Stimulated activated CD8-positive, alpha-beta memory T cell treated with anti-CD3 and anti-CD28 coated beads, Interleukin-15, amount 100 ng/mL, for 48 hours (primary cell): ENCODE data around the gene TRPM2.
"Not testable (repeated sequence)": the region's sequence is repeated elsewhere in the genome, so short reads cannot be mapped to it uniquely, and the experiment has no call there.

Experiments
- DNase-seq, 2 donors: peaks; one replicate each; pipeline ENCODE4 v3.0.0-alpha.2; 2020; ENCODE audit warnings: low read depth in 2 of 2

Gene TRPM2

GRCh38 chr21:44354775-44355771 lies 1.7 kb downstream of the TRPM2 start:
- no peak for DNase-seq

DNA sequence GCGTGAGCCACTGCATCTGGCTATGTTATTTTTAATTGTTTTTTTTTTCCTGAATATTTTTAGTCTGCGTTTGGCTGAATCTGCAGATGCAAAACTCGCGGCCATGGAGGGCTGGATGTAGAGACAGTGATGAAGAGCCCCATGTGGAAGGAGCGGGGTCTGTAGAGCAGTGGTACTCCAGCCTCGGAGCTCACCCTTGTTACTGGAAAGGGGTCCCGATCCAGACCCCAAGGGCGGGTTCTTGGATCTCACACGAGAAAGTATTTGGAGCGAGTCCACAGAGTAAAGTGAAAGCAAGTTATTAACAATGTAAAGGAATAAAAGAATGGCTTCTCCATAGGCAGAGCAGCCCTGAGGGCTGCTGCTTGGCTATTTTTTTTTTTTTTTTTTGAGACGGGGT lies 2.7 kb downstream of the TRPM2 start:
- no peak for DNase-seq

DNA sequence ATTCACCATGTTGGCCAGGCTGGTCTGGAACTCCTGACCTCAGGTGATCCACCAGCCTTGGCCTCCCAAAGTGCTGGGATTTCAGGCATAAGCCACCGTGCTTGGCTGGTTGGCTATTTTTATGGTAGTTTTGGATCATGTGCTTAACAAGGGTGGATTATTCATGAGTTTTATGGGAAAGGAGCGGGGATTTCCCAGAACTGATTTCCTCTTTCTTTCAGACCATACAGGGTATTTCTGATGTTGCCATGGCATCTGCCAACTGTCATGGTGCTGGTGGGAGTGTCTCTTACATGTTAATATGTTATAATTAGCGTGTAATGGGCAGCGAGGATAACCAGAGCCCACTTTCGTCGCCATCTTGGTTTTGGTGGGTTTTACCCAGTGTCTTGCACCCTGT lies 3.2 kb downstream of the TRPM2 start:
- no peak for DNase-seq

DNA sequence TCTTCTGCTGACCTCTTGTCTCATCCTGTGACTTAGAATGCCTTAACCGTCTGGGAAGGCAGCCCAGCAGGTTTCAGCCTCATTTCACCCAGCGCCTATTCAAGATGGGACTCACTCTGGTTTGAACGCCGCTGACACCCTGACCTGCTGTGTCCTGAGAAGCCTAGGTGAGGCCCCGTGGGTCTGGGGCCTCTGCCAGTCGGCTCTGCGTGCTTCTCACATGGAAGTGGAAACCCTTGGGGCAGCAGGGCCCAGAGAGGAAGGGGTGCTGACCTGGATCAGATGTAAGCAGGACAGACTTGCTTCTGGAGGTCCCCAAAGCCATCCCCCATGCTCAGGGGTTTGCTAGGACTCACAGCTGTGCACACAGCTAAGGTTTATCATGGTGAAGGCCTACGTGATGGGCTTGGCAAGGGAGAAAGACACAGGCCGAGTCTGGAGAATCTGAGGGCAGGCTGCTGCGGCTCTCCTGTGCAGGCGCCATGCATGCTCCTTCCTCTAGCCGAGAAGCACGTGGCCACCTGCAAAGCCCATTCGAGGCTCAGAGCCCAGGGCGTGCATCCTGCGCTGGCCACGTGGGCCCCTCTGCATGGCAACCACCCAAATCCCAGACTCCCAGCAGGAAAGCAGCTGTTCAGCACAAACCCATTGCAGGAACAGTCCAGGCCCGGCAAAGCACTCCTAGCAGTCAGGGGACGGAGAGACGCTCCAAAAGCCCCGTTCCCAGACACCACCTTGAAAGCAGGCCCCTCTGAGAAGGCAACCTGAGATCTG lies 3.8 kb downstream of the TRPM2 start:
- no peak for DNase-seq

DNA sequence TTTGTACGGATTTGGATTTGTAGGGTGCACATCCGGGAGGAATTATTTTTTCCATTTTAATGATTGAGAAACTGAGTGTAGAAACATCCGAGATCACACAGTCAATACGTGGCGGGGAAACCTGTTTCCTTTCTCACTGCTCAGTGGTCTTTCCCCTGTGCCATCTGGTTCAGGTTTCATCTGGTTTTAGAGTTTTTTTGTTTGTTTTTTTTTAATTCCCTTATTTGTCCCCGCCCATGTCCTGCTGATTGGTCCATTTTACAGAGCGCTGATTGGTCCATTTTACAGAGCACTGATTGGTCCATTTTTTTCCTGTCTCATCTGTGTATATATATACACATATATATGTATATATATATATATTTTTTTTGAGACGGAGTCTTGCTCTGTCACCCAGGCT lies 6.0 kb downstream of the TRPM2 start:
- no peak for DNase-seq

DNA sequence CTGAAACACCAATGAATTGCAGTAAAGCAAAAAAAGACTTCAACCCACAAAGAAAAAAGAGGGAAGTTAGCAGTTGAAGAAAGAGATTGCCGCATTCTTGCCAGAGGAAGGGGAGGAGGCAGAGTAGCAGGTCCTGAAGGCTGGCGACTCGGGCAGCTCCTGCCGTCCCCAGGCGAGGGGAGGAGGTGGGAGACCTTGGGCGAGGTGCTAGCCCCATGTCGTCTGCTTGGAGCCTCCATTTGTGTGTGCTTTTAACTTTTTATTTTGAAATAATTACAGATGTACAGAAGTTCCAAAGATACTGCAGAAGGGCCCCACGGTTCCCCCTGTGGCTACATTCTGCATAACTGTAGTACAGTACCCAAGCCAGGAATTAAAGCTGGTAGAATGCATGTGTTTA lies 6.7 kb downstream of the TRPM2 start:
- no peak for DNase-seq

DNA sequence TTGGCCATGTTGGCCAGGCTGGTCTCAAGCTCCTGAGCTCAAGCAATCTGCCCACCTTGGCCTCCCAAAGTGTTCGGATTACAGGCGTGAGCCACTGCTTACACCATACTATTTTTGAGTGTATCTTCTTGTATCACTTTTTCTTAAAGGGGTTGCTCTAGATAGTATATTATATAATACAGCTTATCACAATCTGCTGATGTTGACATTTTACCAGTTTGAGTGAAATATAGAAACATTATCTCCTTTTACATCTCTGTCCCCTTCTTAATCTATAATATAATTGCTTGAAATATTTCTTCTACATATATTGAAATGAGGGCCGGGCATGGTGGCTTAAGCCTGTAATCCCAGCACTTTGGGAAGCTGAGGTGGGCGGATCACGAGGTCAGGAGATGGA lies 8.5 kb downstream of the TRPM2 start:
- DNase-seq = not testable (repeated sequence)

GRCh38 chr21:44363278-44363677 lies 9.9 kb downstream of the TRPM2 start:
- DNase-seq = no peak

GRCh38 chr21:44364151-44365053 lies 11.0 kb downstream of the TRPM2 start:
- no peak for DNase-seq

GRCh38 chr21:44365251-44365966 lies 12.0 kb downstream of the TRPM2 start:
- DNase-seq = no peak

DNA sequence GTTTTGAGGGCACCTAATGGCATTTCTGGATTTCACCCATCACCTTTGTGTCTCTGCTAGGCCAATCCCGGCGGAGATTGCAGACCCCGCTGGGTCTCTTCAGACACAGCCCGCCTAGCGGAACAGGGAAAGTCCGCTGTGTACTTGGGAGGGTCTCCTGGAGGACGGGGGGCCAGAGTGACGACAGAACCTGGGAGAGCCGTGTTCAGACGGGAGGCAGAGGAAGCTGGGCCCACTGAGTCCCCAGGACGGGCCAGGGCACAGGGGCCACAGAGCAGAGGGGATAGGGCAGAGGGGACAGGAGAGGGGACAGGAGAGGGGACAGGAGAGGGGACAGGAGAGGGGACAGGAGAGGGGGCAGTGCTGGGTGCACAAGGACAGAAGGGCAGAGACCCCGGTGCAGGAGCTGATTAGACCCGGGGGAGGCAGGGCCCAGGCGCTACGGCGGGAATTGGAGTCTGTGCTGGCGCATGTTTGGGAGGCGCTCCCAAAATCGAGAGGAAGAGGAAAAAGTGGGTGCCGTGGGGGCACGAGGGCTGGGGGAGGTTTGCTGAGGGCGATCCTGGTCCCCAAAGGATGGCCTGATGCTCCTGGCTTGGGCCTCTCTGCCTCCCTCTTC lies 12.7 kb downstream of the TRPM2 start:
- DNase-seq = no peak

DNA sequence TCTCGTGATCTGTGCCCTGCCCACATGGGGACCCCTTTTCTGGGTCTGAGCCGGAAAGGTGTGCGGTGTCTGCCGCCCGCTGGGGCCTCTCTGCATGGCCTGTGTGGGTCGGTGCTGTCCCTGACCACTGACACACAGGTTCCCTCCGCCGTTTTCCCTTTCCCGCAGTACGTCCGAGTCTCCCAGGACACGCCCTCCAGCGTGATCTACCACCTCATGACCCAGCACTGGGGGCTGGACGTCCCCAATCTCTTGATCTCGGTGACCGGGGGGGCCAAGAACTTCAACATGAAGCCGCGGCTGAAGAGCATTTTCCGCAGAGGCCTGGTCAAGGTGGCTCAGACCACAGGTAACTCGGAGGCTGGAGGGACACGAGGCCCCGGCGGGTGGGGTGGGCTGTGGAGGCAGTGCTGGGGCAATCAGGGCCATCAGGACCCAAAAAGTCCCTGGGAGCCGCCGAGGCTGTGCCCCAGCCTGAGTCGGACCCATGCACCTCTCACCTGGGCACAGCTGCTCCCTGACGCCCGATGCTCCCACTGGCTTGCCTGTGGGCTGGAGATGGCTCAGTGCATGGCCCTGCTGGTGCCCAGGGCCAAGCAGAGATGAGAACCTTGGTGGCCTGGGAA lies 13.3 kb downstream of the TRPM2 start:
- DNase-seq = no peak

DNA sequence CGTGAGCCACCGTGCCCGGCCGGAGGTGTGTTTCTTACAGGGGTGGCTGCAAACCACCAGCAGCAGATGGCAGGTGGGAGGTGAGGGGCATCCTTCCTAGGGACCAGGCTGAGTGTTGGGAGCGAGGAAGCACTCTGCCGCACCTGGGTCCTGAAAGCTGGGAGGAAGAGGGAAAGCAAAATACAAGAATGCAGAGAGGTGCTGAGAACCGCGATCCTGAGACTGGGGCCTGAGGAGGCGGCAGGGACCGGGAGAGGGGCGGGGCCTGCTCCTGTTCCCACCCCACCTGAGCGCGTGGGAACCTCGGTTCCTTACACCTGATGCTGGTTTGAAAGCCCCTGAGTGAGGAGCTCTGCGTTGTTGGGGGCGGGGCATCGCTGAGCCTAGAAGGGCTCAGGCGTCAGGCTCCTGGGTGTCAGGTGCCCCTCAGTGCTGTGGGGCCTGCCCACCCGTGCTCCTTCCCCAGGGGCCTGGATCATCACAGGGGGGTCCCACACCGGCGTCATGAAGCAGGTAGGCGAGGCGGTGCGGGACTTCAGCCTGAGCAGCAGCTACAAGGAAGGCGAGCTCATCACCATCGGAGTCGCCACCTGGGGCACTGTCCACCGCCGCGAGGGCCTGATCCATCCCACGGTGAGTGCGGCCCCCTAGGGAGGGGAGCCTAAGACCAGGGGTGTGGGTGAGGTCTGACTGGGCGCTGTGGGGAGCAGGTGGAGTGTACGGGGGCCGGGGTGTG lies 15.5 kb downstream of the TRPM2 start:
- DNase-seq = no peak

- no peak for DNase-seq
Observed at GRCh38 chr21:44370027-44370735, 16.8 kb downstream of the TRPM2 start.

DNA sequence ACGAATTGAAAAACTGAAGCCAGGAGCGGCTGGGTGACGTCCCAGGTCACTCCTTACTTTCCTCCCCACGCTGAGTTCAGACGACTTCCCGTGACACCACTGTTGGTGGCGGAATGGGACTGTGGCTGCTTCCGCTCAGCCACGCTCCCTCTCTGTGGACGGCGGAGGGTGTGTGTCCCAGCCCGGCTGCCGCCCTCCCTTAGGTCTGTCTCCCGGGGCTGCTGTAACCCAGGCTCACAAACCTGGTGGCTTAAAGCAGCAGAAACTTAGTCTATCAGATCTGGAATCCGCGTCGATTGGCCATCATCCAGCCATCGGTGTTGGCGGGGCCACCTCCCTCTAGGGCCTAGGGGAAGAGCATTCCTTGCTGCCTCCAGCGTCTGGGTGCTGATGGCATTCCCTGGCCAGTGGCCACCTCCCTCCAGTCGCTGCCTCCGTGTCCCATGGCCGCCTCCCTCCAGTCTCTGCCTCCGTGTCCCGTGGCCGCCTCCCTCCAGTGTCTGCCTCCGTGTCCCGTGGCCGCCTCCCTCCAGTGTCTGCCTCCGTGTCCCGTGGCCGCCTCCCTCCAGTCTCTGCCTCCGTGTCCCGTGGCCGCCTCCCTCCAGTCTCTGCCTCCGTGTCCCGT lies 17.5 kb downstream of the TRPM2 start:
- no peak for DNase-seq

DNA sequence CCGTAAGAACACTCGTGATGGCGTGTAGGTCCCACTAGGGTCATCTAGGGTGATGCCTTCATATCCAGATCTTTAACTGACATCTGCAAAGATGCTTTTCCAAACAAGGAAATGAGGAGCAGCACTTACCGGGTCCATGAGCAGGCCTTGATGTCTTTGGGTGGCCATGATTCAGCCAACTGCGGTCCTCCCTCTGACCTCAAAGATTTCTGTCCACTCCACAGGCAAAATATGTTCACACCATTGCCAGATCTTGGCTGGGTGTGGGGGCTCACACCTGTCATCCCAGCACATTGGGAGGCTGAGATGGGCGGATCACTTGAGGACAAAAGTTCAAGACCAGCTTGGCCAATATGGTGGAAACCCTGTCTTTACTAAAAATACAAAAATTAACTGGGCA lies 18.2 kb downstream of the TRPM2 start:
- DNase-seq = no peak

GRCh38 chr21:44372616-44373015 lies 19.2 kb downstream of the TRPM2 start:
- DNase-seq = no peak

- DNase-seq = no peak
Observed at GRCh38 chr21:44374601-44375280, 21.3 kb downstream of the TRPM2 start.
